ENCODE results near the gene DTL.

DNA sequence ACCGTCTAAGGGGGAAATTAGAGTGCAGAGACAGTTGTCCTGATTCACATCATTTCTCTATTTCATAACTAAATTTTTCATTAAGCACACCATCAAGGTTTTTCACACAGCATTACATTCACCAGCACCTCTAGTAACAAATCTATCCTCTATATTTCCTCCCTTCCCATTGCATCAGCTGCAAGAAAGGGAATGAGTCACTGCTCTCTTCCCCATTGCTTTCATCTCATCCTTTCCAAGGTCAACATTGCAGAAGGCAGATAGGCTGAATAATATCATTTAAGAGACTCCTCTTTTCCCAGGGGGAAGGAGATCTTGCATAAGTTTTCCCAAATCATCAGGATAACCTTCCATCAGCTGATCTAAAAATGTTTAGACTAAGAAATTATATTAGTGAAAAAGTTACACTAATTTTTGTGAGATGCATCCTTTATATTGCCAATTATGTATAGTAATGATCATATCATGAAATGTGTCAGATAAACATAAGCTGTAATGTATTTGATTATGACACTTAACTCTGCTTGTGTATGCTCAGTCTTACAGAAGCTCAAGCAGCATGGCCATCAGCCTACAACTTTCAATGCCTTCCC is 4.5 kb upstream of the DTL start:
- no peak for TF ChIP-seq POLR2AphosphoS5 (IDR thresholded peaks at IDR 0.05; ENCODE audit: low read depth, low read length)
- TF ChIP-seq TAF1 (IDR thresholded peaks at IDR 0.05; ENCODE audit: low read depth, low read length), result no peak
- TF ChIP-seq POLR2A (IDR thresholded peaks at IDR 0.05; ENCODE audit: low read depth, low read length), result no peak
- TF ChIP-seq POU2F2 (IDR thresholded peaks at IDR 0.05; ENCODE audit: low read depth, low read length), result no peak

Measured in GM12891 (cell line).